Smooth muscle cell (in vitro differentiated cells): Measurements from ENCODE around the gene CFAP299. TPM values are rescaled to one million over a fixed set of nuclear protein-coding genes. Genes with fewer than 3 reads are reported as not detected.

ENCODE experiments used
- DNase-seq: peaks from one replicate; lab custom pipeline; 2025; ENCODE audit not compliant: unreplicated experiment; lab: John Stamatoyannopoulos, UW
- H2AFZ ChIP-seq: fragments of 200-600 bp; sonication (generic); 2 replicates; pipeline ENCODE4 v1.6.0; 2016; ENCODE audit warnings: antibody characterized with exemption, low read depth, mild to moderate bottlenecking
- H3F3A ChIP-seq: fragments of 200-600 bp; sonication (generic); 2 replicates; pipeline ENCODE4 v1.6.0; 2017; ENCODE audit warnings: antibody characterized with exemption, low read depth
- H3K27ac ChIP-seq: fragments of 200-600 bp; sonication (generic); 2 replicates; pipeline ENCODE4 v1.5.1; 2016; ENCODE audit warnings: low read depth, mild to moderate bottlenecking
- H3K27me3 ChIP-seq: fragments of 200-600 bp; sonication (generic); 2 replicates; pipeline ENCODE4 v1.6.1; 2016; ENCODE audit warnings: low read depth, mild to moderate bottlenecking
- H3K36me3 ChIP-seq: fragments of 200-600 bp; sonication (generic); 2 replicates; pipeline ENCODE4 v1.5.1; 2016; ENCODE audit warnings: low read depth
- H3K4me1 ChIP-seq: fragments of 200-600 bp; sonication (generic); 2 replicates; pipeline ENCODE4 v1.5.1; 2016; ENCODE audit warnings: low read depth
- H3K4me2 ChIP-seq: fragments of 200-600 bp; sonication (generic); 2 replicates; pipeline ENCODE4 v1.6.0; 2016; ENCODE audit warnings: mild to moderate bottlenecking
- H3K4me3 ChIP-seq: fragments of 200-600 bp; sonication (generic); 2 replicates; pipeline ENCODE4 v1.5.1; 2016; ENCODE audit warnings: mild to moderate bottlenecking
- H3K79me2 ChIP-seq: fragments of 200-600 bp; sonication (generic); 2 replicates; pipeline ENCODE4 v1.6.0; 2016; ENCODE audit warnings: low read depth, mild to moderate bottlenecking
- H3K9ac ChIP-seq: fragments of 200-600 bp; sonication (generic); 2 replicates; pipeline ENCODE4 v1.6.0; 2016; ENCODE audit warnings: low read depth
- H3K9me3 ChIP-seq: fragments of 200-600 bp; sonication (generic); replicated peaks from 2 replicates; pipeline ENCODE4 v1.5.1; 2016; ENCODE audit warnings: low read depth
- H4K20me1 ChIP-seq: fragments of 200-600 bp; sonication (generic); 2 replicates; pipeline ENCODE4 v1.6.0; 2016; ENCODE audit warnings: low read depth
- WGBS: methylation state at CpG from one replicate; pipeline ENCODE4 v1.1.7; 2016; ENCODE audit warnings: low lambda C conversion rate; 5-methylcytosine and 5-hydroxymethylcytosine counted together
- polyA plus RNA-seq: library from polyadenylated mRNA; unstranded; fragments of >200 nt; fragmentation: Nextera tagmentation; extraction: Ambion mirVana; gene quantifications from 2 replicates; pipeline ENCODE4 v1.2.1, GENCODE V29; 2016
- total RNA-seq: library from RNA; depleted of rRNA; stranded (reverse); fragments of >200 nt; gene quantifications from 2 replicates; pipeline ENCODE4 v1.2.3, GENCODE V29; 2014
- TF ChIP-seq, protein P1 (sequence below): fragments of 200-600 bp; sonication (generic); IDR thresholded peaks from 2 replicates; pipeline ENCODE4 v1.5.1; 2017; ENCODE audit warnings: borderline replicate concordance, mild to moderate bottlenecking, antibody characterized with exemption; ENCODE audit not compliant: insufficient read depth, poor library complexity, severe bottlenecking

CFAP299 gene
- total and polyA plus RNA-seq, 2 experiments from 2014 or later, result not detected

DNA sequence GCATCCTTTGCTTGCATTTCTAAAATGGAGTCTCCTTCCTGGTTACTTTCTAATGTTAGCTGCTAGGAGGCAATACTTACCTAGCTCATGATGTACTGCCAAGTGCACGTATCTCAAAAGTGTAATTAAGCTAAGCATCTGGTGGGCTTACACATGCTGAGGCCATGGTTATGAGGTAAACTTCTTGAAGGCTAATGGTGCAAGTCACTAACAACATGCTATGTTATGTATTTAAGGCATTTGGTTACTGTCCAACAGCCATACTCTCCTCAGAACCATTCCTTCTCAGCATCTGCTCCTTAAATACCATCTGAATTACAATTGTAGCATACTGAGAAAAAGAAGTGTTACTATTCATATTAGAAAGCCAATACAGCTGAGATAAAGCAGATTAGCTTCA, 376.4 kb downstream of the CFAP299 start:
- Histone ChIP-seq H3K79me2 (no peaks in the 10 kb centered on the region), H3K9ac (no peak overlapping the region), H2AFZ (no peak overlapping the region), H3K4me1 (no peaks in the 10 kb centered on the region), H3K9me3 (no peaks in the 10 kb centered on the region), H3K27me3 (no peaks in the 10 kb centered on the region), H3F3A (no peaks in the 10 kb centered on the region), H3K4me2 (no peak overlapping the region), H3K4me3 (no peak overlapping the region), H3K27ac (no peak overlapping the region), H4K20me1 (no peaks in the 10 kb centered on the region), H3K36me3 (no peaks in the 10 kb centered on the region)
- no peak for DNase-seq
- TF ChIP-seq, protein P1, sequence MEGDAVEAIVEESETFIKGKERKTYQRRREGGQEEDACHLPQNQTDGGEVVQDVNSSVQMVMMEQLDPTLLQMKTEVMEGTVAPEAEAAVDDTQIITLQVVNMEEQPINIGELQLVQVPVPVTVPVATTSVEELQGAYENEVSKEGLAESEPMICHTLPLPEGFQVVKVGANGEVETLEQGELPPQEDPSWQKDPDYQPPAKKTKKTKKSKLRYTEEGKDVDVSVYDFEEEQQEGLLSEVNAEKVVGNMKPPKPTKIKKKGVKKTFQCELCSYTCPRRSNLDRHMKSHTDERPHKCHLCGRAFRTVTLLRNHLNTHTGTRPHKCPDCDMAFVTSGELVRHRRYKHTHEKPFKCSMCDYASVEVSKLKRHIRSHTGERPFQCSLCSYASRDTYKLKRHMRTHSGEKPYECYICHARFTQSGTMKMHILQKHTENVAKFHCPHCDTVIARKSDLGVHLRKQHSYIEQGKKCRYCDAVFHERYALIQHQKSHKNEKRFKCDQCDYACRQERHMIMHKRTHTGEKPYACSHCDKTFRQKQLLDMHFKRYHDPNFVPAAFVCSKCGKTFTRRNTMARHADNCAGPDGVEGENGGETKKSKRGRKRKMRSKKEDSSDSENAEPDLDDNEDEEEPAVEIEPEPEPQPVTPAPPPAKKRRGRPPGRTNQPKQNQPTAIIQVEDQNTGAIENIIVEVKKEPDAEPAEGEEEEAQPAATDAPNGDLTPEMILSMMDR, result no peak
- WGBS, result 97% methylated on average over 1 of the region's 1 CpG

DNA sequence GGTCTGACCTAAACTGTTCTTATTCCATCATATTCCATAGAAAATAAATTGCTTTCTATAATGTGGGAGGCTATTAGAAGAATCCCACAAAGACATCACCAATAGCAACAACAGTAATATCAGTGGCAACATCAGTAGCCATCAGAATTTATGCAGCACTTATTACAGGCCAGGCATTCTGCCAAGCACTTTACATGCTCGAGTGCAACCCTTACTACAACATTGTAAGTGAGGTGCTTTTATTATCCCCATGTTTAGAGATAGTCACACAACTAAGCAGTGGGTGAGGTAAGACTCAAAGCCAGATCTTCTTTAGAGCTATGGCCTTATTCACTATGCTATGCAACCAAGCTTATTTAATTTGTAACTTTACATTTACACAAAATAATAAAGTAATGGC, 377.9 kb downstream of the CFAP299 start:
- H4K20me1 ChIP-seq, result no peaks in the 10 kb centered on the region
- no peaks in the 10 kb centered on the region for H3K9me3 ChIP-seq
- no peaks in the 10 kb centered on the region for H3F3A ChIP-seq
- 66% methylated on average over 1 of the region's 1 CpG for WGBS
- no peak overlapping the region for H3K4me3 ChIP-seq
- no peak overlapping the region for H3K4me2 ChIP-seq
- H3K36me3 ChIP-seq, result no peaks in the 10 kb centered on the region
- no peak for DNase-seq
- no peak overlapping the region for H3K27ac ChIP-seq
- H3K9ac ChIP-seq, result no peak overlapping the region
- TF ChIP-seq, protein P1, result no peak
- no peak overlapping the region for H2AFZ ChIP-seq
- H3K4me1 ChIP-seq, result no peaks in the 10 kb centered on the region
- no peaks in the 10 kb centered on the region for H3K27me3 ChIP-seq
- H3K79me2 ChIP-seq, result no peaks in the 10 kb centered on the region

DNA sequence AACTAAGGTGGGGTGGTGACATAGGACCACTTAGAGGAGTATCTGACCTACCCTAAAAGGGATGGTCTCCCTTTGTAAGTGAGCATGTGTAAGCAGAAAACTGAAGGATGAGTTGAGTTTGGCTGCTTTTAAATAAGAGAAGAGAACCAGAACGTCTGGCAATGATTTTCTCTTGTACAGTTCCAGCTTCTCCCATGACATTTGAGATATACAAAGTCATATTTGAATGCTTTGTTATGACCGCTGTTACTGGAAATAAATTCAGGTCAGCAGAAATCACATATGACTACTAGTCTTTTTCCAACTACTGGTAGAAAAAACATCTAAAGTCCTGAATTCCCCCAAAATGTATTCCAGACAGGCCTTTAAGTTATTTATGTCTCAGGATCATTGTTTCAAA, 381.7 kb downstream of the CFAP299 start:
- H3K36me3 ChIP-seq, result no peaks in the 10 kb centered on the region
- H3K4me2 ChIP-seq, result no peak overlapping the region
- H3F3A ChIP-seq, result no peaks in the 10 kb centered on the region
- H3K27ac ChIP-seq, result no peak overlapping the region
- no peak overlapping the region for H2AFZ ChIP-seq
- H3K9ac ChIP-seq, result no peak overlapping the region
- no peak for DNase-seq
- no peak overlapping the region for H3K4me3 ChIP-seq
- no peaks in the 10 kb centered on the region for H3K9me3 ChIP-seq
- TF ChIP-seq, protein P1, result no peak
- WGBS, result 62% methylated on average over 2 of the region's 2 CpGs
- no peaks in the 10 kb centered on the region for H3K4me1 ChIP-seq
- no peaks in the 10 kb centered on the region for H3K27me3 ChIP-seq
- no peaks in the 10 kb centered on the region for H4K20me1 ChIP-seq
- H3K79me2 ChIP-seq, result no peaks in the 10 kb centered on the region

DNA sequence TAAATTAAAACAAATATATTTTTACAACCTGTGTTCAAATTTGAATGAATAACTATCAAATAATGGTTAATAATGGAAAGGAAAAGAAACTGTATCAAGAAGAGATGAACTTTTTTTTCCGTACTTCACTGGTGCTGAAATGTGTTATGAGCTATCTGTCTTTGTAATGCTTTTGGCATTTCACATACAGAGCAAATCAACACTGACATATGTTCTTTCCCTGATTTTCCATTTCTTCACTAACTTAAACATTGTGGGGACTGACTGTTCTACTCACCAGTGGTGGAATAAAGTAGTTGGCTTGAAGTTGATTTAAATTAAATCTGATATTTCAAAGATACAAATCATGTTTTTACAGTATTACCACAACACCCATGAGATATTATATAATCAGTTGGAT, 390.9 kb downstream of the CFAP299 start:
- DNase-seq, result no peak
- Histone ChIP-seq H3F3A (no peaks in the 10 kb centered on the region), H3K79me2 (no peaks in the 10 kb centered on the region), H4K20me1 (no peaks in the 10 kb centered on the region), H2AFZ (no peak overlapping the region), H3K4me2 (no peak overlapping the region), H3K4me1 (no peaks in the 10 kb centered on the region), H3K27me3 (no peaks in the 10 kb centered on the region), H3K9ac (no peak overlapping the region), H3K9me3 (no peaks in the 10 kb centered on the region), H3K36me3 (no peaks in the 10 kb centered on the region), H3K4me3 (no peak overlapping the region), H3K27ac (no peak overlapping the region)
- WGBS, result 87% methylated on average over 1 of the region's 1 CpG
- TF ChIP-seq, protein P1, result no peak
